Ovary (tissue), 3 donors: ENCODE measurements around the gene GPA33.

Experiments
- EP300 ChIP-seq: sonication (generic); formaldehyde crosslinking; IDR thresholded peaks from one replicate; pipeline ENCODE4 v1.6.1; 2017; ENCODE audit warnings: antibody characterized with exemption
- POLR2A ChIP-seq: fragments of 450-650 bp; IDR thresholded peaks from one replicate; pipeline ENCODE4 v1.6.1; 2017; ENCODE audit warnings: antibody characterized with exemption, mild to moderate bottlenecking, moderate library complexity
- TF ChIP-seq, protein P1 (sequence below), 3 donors: fragments of 450-650 bp in 2 of 3; fragments of 200-600 bp in 1 of 3; IDR thresholded peaks; one replicate each; pipeline versions ENCODE4 v1.5.1 to v1.8.0; 2016 to 2022; ENCODE audit warnings: antibody characterized with exemption in 3 of 3, mild to moderate bottlenecking in 1 of 3
- donor health status: DM: no; HTN: no; CAD: no.

DNA sequence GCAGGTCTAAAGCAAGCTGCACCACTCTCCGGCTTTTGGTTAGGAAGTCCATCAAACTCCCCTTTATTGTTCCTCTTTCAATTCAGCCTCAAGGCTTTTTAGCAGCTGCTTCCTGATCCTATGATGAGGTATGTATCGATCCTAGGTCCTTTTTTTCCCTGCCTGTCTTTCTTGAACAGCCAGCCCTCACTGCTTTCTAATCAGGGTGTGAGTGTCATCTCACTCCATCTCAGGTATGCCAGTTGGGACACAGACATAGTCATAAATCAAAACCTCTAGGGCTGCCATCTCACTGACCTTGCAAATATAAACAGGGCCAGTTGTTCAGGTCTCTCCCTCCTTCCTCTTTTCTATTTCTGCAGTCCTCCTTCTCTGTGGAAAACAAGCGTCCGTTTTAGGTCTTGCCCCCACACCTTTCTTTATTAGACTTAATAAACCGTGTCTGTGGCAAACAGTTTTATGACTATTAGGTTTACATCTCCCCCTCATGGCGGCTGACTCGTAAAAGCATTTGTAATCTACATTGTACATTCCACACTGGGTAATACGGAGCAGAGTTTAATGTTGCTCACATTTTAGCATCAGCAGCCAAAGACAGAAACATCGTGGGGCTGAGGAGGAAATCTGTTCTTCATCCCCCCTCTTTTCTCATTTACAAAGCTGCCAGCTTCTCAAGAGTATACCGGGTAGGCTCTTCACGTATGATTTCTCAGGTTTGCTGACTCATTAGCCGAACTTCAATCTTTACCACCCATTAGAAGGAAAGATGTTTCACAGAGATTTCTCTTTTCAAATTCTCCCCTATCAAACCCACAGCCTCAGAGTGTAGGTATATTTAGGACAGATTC is 15.3 kb upstream of the GPA33 start:
- TF ChIP-seq, protein P1, sequence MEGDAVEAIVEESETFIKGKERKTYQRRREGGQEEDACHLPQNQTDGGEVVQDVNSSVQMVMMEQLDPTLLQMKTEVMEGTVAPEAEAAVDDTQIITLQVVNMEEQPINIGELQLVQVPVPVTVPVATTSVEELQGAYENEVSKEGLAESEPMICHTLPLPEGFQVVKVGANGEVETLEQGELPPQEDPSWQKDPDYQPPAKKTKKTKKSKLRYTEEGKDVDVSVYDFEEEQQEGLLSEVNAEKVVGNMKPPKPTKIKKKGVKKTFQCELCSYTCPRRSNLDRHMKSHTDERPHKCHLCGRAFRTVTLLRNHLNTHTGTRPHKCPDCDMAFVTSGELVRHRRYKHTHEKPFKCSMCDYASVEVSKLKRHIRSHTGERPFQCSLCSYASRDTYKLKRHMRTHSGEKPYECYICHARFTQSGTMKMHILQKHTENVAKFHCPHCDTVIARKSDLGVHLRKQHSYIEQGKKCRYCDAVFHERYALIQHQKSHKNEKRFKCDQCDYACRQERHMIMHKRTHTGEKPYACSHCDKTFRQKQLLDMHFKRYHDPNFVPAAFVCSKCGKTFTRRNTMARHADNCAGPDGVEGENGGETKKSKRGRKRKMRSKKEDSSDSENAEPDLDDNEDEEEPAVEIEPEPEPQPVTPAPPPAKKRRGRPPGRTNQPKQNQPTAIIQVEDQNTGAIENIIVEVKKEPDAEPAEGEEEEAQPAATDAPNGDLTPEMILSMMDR (IDR thresholded peaks at IDR 0.05): no peak
- TF ChIP-seq POLR2A: no peak
- no peak for TF ChIP-seq EP300
